Measurements from ENCODE around the gene USP6NL. TPM values are rescaled to one million over a fixed set of nuclear protein-coding genes. Genes with fewer than 3 reads are reported as not detected.
A peak's percentile ranks its signal among the peaks of the same experiment; 100 is the strongest.

USP6NL gene
- total RNA-seq, 1 experiment from 2014 or later: 13.0 TPM

DNA sequence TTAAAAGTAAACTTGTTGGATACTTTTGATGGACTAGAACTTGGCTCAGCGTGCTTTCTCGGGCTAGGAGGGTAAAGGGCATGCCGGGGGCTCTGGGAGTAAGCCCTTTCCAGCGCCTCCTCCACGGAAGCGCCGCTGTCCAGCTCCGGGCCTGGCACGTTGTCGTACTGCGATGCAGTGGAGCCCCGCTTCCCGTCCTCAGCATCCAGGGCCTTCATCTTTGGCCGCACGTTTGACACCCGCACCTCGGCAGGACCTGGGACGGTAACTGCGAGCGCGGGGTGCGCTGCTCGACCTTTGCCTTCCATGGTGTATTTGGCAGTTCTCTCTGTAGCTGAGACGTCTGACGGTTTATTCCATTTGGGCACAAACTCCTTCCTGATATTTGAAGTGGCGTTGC lies 148.3 kb downstream of the USP6NL start:
- Histone ChIP-seq H3K9ac (ENCODE audit: low read length) (no peak overlapping the region), H4K20me1 (ENCODE audit: low read length) (no peaks in the 10 kb centered on the region), H3F3A (ENCODE audit: low read length, unreplicated experiment) (no peaks in the 10 kb centered on the region), H3K4me3 (ENCODE audit: low read length) (no peak overlapping the region), H3K27me3 (ENCODE audit: low read length) (no peaks in the 10 kb centered on the region), H3K27ac (ENCODE audit: low read length) (no peak overlapping the region), H3K36me3 (ENCODE audit: low read depth, low read length) (no peaks in the 10 kb centered on the region), H3K79me2 (ENCODE audit: low read length) (no peaks in the 10 kb centered on the region), H2AFZ (ENCODE audit: low read length) (no peak overlapping the region), H3K9me2 (replicated peaks; ENCODE audit: low read length) (no peaks in the 10 kb centered on the region), H3K4me2 (ENCODE audit: low read length) (no peak overlapping the region), H3K9me3 (ENCODE audit: low read length) (no peaks in the 10 kb centered on the region), H3K4me1 (ENCODE audit: insufficient read depth, low read length) (no peaks in the 10 kb centered on the region; the same call in 1 of the 2 replicates)
- no TSS peak for BruUV-seq (replicated peaks)
- intact Hi-C loops (cut with micrococcal nuclease): no loop called here
- DNase-seq (no peak), ATAC-seq (no peak)
- CTCF ChIA-PET: no interaction called here
- TF ChIP-seq, protein P1, sequence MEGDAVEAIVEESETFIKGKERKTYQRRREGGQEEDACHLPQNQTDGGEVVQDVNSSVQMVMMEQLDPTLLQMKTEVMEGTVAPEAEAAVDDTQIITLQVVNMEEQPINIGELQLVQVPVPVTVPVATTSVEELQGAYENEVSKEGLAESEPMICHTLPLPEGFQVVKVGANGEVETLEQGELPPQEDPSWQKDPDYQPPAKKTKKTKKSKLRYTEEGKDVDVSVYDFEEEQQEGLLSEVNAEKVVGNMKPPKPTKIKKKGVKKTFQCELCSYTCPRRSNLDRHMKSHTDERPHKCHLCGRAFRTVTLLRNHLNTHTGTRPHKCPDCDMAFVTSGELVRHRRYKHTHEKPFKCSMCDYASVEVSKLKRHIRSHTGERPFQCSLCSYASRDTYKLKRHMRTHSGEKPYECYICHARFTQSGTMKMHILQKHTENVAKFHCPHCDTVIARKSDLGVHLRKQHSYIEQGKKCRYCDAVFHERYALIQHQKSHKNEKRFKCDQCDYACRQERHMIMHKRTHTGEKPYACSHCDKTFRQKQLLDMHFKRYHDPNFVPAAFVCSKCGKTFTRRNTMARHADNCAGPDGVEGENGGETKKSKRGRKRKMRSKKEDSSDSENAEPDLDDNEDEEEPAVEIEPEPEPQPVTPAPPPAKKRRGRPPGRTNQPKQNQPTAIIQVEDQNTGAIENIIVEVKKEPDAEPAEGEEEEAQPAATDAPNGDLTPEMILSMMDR (conservative IDR thresholded peaks at IDR 0.05; ENCODE audit: low read depth, low read length): no peak
- TF ChIP-seq EZH2 (IDR thresholded peaks at IDR 0.05; ENCODE audit: low read length, unreplicated experiment): no peak
- TF ChIP-seq EZH2phosphoT487 (IDR thresholded peaks at IDR 0.05; ENCODE audit: borderline replicate concordance, low read length): no peak
- POLR2A ChIA-PET (ENCODE audit: unreplicated experiment): no interaction called here

DNA sequence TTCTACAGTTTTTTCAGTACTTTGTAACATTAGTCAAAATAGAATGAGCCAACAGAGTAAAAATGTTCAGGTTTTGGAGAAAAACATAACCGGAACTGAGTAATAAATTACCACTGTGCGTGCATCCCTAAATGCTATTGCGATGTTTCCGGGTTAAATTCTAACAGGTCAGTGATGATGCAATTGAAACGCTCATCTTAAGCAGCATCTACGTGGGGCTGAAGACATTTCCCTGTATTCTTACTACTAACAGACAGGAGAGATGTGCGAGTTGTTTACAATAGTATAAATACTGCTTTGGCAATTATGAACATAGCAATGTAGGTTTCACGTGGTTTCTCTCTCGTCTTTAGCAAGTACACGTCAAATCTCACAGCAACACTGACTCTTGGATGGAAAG lies 149.4 kb downstream of the USP6NL start:
- ATAC-seq: no peak

DNA sequence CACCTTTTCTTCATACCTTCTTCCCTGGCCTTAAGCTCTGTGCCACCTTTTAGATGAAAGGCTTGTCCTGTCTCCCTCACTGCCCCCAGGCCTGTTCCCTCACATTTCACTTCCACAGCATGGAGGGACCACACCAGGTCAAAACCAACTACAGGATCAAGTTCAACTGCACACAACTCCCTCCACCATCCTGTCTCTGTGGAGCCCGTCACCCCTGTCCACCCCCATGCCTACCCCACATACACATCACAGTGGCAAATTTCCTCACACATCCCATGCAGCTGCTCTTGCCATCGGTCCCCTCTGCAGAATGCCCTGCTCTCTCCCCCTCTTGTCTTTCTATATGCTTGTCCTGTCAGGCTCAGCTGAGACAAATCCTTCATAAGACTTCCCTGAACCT lies 154.1 kb downstream of the USP6NL start:
- CTCF ChIA-PET: no interaction called here
- Histone ChIP-seq H3K9ac (ENCODE audit: low read length) (no peak overlapping the region), H3K27me3 (ENCODE audit: low read length) (no peaks in the 10 kb centered on the region), H3K4me2 (ENCODE audit: low read length) (no peak overlapping the region), H3K9me2 (replicated peaks; ENCODE audit: low read length) (no peaks in the 10 kb centered on the region), H3K4me3 (ENCODE audit: low read length) (no peak overlapping the region), H3K4me1 (ENCODE audit: insufficient read depth, low read length) (no peaks in the 10 kb centered on the region), H2AFZ (ENCODE audit: low read length) (no peak overlapping the region), H3K27ac (ENCODE audit: low read length) (no peak overlapping the region), H3K79me2 (ENCODE audit: low read length) (no peaks in the 10 kb centered on the region), H3F3A (ENCODE audit: low read length, unreplicated experiment) (no peaks in the 10 kb centered on the region), H4K20me1 (ENCODE audit: low read length) (no peaks in the 10 kb centered on the region), H3K36me3 (ENCODE audit: low read depth, low read length) (no peaks in the 10 kb centered on the region), H3K9me3 (ENCODE audit: low read length) (no peaks in the 10 kb centered on the region)
- no TSS peak for BruUV-seq (replicated peaks)
- ATAC-seq: no peak
- TF ChIP-seq, protein P1 (conservative IDR thresholded peaks at IDR 0.05; ENCODE audit: low read depth, low read length): no peak
- TF ChIP-seq EZH2 (IDR thresholded peaks at IDR 0.05; ENCODE audit: low read length, unreplicated experiment) (no peak), EZH2phosphoT487 (IDR thresholded peaks at IDR 0.05; ENCODE audit: borderline replicate concordance, low read length) (no peak)
- intact Hi-C loops (cut with micrococcal nuclease): no loop called here
- POLR2A ChIA-PET (ENCODE audit: unreplicated experiment): no interaction called here
- DNase-seq: no peak

More for the DNA sequence above, 149.4 kb downstream of the USP6NL start:
- H3K4me1 ChIP-seq (ENCODE audit: insufficient read depth, low read length): no peaks in the 10 kb centered on the region
- ChIA-PET CTCF (no interaction called here), POLR2A (ENCODE audit: unreplicated experiment) (no interaction called here)
- no peak overlapping the region for H3K27ac ChIP-seq (ENCODE audit: low read length)
- H3K9me2 ChIP-seq (replicated peaks; ENCODE audit: low read length): no peaks in the 10 kb centered on the region
- no peak overlapping the region for H3K4me2 ChIP-seq (ENCODE audit: low read length)
- intact Hi-C loops (cut with micrococcal nuclease): no loop called here
- H3K27me3 ChIP-seq (ENCODE audit: low read length): no peaks in the 10 kb centered on the region
- H3K36me3 ChIP-seq (ENCODE audit: low read depth, low read length): no peaks in the 10 kb centered on the region
- H2AFZ ChIP-seq (ENCODE audit: low read length): no peak overlapping the region
- H4K20me1 ChIP-seq (ENCODE audit: low read length): no peaks in the 10 kb centered on the region
- TSS peak; percentile 14 for BruUV-seq (replicated peaks)
- TF ChIP-seq, protein P1 (conservative IDR thresholded peaks at IDR 0.05; ENCODE audit: low read depth, low read length): no peak
- no peak for TF ChIP-seq EZH2 (IDR thresholded peaks at IDR 0.05; ENCODE audit: low read length, unreplicated experiment)
- no peak for TF ChIP-seq EZH2phosphoT487 (IDR thresholded peaks at IDR 0.05; ENCODE audit: borderline replicate concordance, low read length)
- no peaks in the 10 kb centered on the region for H3F3A ChIP-seq (ENCODE audit: low read length, unreplicated experiment)
- no peaks in the 10 kb centered on the region for H3K79me2 ChIP-seq (ENCODE audit: low read length)
- no peak overlapping the region for H3K9ac ChIP-seq (ENCODE audit: low read length)
- DNase-seq: no peak
- no peaks in the 10 kb centered on the region for H3K9me3 ChIP-seq (ENCODE audit: low read length)
- no peak overlapping the region for H3K4me3 ChIP-seq (ENCODE audit: low read length)

All from PC-3 (cell line).